ENCODE measurements around the gene STAT3.
"Not testable (repeated sequence)": the region's sequence is repeated elsewhere in the genome, so short reads cannot be mapped to it uniquely, and the experiment has no call there.

DNA sequence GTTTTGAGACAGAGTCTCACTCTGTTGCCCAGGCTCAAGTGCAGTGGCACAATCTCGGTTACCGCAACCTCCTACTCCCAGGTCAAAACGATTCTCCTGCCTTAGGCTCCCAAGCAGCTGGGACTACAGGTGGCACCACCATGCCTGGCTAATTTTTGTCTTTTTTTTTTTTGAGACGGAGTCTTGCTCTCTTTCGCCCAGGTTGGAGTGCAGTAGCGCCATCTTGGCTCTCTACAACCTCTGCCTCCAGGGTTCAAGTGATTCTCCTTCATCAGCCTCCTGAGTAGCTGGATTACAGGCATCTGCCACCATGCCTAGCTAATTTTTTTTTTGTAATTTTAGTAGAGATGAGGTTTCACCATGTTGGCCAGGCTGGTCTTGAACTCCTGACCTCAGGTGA, 70.3 kb downstream of the STAT3 start:
- TF ChIP-seq EZH2 (IDR thresholded peaks at IDR 0.05; ENCODE audit: borderline replicate concordance, low read depth, low read length, severe bottlenecking); FOS (IDR thresholded peaks at IDR 0.05; ENCODE audit: borderline replicate concordance, insufficient read depth, low read length); POLR2AphosphoS5 (IDR thresholded peaks at IDR 0.05; ENCODE audit: insufficient read depth, low read depth, low read length): not testable (repeated sequence)
- TF ChIP-seq, protein P1, sequence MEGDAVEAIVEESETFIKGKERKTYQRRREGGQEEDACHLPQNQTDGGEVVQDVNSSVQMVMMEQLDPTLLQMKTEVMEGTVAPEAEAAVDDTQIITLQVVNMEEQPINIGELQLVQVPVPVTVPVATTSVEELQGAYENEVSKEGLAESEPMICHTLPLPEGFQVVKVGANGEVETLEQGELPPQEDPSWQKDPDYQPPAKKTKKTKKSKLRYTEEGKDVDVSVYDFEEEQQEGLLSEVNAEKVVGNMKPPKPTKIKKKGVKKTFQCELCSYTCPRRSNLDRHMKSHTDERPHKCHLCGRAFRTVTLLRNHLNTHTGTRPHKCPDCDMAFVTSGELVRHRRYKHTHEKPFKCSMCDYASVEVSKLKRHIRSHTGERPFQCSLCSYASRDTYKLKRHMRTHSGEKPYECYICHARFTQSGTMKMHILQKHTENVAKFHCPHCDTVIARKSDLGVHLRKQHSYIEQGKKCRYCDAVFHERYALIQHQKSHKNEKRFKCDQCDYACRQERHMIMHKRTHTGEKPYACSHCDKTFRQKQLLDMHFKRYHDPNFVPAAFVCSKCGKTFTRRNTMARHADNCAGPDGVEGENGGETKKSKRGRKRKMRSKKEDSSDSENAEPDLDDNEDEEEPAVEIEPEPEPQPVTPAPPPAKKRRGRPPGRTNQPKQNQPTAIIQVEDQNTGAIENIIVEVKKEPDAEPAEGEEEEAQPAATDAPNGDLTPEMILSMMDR (IDR thresholded peaks at IDR 0.05; ENCODE audit: extremely low read depth in 1 of 2, insufficient read depth in 1 of 2, low read depth in 1 of 2, low read length in 2 of 2), result not testable (repeated sequence)
- TF ChIP-seq, protein P2, sequence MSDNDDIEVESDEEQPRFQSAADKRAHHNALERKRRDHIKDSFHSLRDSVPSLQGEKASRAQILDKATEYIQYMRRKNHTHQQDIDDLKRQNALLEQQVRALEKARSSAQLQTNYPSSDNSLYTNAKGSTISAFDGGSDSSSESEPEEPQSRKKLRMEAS (IDR thresholded peaks at IDR 0.05; ENCODE audit: insufficient read depth, insufficient read length), result not testable (repeated sequence)
